Activated naive CD4-positive, alpha-beta T cell (primary cell): ENCODE results near the gene MAGED4B.
"Not testable (repeated sequence)": the region's sequence is repeated elsewhere in the genome, so short reads cannot be mapped to it uniquely, and the experiment has no call there.

ENCODE experiments used
- DNase-seq, 4 experiments: peaks; one replicate each; lab custom pipeline; 2025; lab: John Stamatoyannopoulos, UW

The MAGED4B gene, protein sequence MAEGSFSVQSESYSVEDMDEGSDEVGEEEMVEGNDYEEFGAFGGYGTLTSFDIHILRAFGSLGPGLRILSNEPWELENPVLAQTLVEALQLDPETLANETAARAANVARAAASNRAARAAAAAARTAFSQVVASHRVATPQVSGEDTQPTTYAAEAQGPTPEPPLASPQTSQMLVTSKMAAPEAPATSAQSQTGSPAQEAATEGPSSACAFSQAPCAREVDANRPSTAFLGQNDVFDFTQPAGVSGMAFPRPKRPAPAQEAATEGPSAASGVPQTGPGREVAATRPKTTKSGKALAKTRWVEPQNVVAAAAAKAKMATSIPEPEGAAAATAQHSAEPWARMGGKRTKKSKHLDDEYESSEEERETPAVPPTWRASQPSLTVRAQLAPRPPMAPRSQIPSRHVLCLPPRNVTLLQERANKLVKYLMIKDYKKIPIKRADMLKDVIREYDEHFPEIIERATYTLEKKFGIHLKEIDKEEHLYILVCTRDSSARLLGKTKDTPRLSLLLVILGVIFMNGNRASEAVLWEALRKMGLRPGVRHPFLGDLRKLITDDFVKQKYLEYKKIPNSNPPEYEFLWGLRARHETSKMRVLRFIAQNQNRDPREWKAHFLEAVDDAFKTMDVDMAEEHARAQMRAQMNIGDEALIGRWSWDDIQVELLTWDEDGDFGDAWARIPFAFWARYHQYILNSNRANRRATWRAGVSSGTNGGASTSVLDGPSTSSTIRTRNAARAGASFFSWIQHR

DNA sequence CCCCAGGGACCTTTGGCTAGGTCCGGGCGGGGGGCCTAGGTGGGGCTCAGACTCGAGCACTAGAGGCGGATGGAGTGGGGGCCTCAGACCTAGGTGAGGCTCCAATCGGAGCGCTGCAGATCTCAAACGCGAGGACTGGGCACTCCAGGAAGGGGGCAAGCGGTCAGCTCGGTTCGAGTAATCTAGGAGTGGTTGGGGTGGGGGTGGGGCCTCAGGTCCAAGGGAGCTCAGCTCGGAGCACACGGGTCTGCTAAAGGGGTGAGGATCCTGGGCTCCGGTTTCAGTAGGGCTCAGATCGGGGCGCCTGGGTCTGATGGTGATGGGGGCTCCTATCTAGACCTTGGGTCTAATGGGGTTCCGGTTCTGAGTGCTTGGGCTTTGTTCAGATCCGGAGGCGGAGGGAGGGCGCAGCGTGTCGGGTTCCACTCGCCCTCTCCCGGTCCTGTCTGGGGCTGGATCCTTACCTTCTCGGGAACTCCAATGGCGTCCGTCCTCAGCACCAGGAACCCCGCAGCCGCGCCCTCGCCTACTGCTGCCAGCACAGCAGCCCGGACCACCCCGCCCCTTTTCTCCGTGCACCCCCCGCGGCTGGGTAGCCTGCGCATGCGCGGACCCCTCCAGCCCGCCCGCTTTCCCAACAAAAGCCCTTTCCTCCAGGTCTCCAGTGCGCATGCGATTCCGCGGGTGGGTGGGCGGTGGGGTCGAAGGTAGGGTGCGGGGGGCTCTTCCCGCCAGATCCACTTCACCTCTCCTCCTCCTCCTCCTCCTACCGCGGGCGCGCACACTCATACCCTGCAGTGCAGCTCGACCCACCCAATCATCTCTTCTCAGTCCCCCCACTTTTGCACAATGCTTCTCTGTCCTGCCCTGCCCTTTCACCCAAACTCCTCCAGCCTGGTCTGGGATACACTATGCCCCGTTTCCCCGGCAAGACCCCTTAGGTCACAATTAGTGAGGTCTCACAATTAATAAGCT lies at the start of gene MAGED4B:
Gene MAGED4B (minus strand): TSS at position 518 of the 975 bp plus-strand sequence. CDS start 1,011 bp downstream, outside the sequence.
- DNase-seq: not testable (repeated sequence)

DNA sequence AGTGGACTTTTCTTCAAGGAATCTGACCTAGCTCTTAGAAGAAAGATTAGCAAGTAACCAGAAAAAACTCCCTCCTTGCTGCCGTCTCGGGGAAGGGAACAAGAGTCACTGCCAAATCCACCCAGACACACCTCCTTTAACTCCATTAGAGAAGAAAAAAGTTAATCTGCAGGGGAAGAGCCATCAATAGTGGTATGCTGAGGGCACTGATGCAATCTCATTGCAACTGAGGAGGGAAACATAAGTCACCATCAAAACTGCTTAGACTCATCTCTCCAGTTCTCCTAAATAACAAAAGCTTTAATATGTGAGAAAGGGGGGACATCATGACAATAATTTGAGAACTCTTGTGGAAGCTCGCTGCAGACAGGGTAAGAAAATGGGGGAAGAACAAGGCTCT lies 49.3 kb upstream of the MAGED4B start:
- DNase-seq: no peak

DNA sequence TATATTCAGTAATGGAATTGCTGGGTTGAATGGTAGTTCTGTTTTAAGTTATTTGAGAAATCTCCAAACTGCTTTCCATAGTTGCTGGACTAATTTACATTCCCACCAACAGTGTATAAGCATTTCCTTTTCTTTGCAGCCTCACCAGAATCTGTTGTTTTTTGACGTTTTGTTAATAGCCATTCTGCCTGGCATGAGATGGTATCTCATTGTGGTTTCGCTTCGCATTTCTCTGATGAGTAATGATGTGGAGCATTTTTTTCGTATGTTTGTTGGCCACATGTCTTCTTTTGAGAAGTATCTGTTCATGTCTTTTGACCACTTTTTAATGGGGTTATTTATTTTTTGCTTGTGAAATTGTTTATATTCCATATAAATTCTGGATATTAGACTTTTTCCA lies 13.6 kb upstream of the MAGED4B start:
- no peak for DNase-seq

DNA sequence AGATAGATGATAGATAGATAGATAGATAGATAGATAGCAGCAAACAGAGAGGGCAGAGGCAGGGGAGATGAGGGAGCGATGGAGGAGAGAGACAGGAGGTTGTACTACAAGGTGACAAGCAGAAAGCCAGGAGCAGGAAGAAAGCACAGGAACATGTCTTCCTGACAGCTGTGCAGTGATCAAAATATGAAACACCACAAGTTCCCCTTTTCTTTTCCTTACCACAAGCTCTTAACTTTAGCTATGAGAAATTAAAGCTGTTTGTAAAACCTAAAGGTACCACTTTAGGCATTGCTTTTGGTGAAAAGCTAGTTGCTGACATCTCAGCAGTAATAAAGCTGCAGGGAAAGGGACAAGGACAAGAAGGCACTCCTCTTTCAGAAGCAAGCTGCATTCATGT lies 9.1 kb upstream of the MAGED4B start:
- no peak for DNase-seq

DNA sequence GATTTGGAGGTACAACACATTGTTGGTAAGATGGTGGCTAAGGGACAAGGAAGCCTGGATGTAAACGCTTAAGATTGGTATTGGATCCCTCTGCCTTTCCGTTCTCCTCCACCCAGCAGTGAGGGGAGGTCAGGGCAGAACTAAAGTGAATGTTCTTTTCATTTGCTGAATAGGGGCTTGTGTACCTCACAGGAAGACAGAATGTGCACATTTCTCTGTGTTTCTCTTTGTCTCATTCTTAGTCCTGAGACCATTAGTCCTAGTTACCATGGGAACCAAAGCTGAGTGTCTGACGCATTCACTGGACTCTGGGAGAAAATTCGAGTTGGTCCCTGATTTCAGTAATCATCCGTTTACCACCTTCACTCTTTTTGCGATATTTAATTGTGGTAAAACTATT lies 26.7 kb downstream of the MAGED4B start:
- not testable (repeated sequence) for DNase-seq

DNA sequence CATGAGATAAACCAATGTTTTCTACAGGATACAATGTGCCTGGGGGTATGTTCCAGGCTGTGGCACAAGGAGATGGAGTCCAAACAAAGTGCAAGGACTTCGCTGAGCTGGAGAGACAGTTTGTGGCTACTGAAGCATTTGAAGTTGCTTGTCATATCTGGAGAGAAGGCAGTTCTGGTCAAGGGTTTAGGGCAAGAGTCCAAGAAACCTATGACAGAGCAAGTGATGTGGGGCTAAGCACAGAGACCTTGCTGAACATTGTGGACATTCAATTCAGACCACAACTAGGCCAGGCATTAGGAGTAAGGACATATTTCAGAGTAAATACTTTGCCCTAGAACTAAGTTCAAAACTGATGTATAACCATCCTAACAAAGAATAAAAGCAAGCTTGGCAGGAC lies 34.8 kb downstream of the MAGED4B start:
- no peak for DNase-seq

DNA sequence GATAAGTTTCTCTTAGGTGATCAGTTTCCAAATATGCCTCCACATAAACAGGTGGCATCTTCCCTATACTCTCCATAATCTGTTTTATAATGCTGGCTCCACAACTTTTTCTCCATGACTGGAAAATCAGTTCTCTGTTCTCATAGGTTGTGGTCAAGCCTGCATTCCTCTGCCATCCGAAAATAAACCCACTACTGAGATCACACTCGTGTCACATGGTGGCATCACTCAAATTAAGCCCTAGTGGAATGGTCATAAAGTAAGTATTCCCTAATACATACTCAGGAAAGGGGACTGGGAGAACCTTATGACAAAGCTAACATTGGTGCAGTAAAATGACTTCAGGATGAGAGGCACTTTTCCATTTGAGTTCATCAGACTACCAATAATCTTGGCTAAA lies 37.6 kb downstream of the MAGED4B start:
- DNase-seq: no peak

DNA sequence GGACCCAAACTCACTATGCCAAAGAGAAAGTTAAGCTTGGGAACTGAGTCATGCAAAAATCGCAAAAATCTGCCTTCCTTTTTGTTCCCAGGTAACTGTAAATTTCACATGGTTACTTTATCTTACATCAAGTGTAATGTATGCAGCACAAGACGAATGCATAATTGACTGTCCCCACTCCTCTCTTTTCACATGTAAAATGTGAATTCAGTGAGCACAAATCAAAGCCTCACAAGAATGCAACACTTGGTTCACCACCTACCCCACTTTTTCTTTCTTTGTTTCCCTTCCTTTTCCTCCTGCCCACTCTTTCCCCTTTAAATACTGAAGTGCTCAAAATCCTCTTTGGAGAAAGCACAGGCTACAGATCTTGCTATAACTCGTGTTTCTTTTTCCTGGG lies 53.2 kb downstream of the MAGED4B start:
- no peak for DNase-seq
